ENCODE data around the gene DPAGT1.
"Not testable (repeated sequence)": the region's sequence is repeated elsewhere in the genome, so short reads cannot be mapped to it uniquely, and the experiment has no call there.

DPAGT1 gene

GRCh38 chr11:119115484-119116234 lies 14.0 kb upstream of the DPAGT1 start:
- peak; percentile 36 for DNase-seq

GRCh38 chr11:119114351-119114750 lies 12.7 kb upstream of the DPAGT1 start:
- no peak for DNase-seq

GRCh38 chr11:119113716-119114115 lies 12.1 kb upstream of the DPAGT1 start:
- DNase-seq: no peak

GRCh38 chr11:119112314-119113020 lies 10.8 kb upstream of the DPAGT1 start:
- no peak for DNase-seq

- no peak for DNase-seq
Observed at GRCh38 chr11:119111361-119111925, 9.8 kb upstream of the DPAGT1 start.

- DNase-seq: no peak
Observed at GRCh38 chr11:119110439-119110838, 8.8 kb upstream of the DPAGT1 start.

- DNase-seq: no peak
Observed at GRCh38 chr11:119109843-119110242, 8.2 kb upstream of the DPAGT1 start.

GRCh38 chr11:119108857-119109221 lies 7.2 kb upstream of the DPAGT1 start:
- no peak for DNase-seq

GRCh38 chr11:119108146-119108856 lies 6.6 kb upstream of the DPAGT1 start:
- DNase-seq: no peak

- no peak for DNase-seq
Observed at GRCh38 chr11:119107538-119108145, 6.0 kb upstream of the DPAGT1 start.

- DNase-seq: peak; percentile 93
Observed at GRCh38 chr11:119106564-119107537, 5.2 kb upstream of the DPAGT1 start, which contains the start of gene C2CD2L. Gene C2CD2L (plus strand): TSS chr11:119107344. CDS start chr11:119107742, 398 bp downstream.

- no peak for DNase-seq
Observed at GRCh38 chr11:119103793-119104192, 2.1 kb upstream of the DPAGT1 start.

- not testable (repeated sequence) for DNase-seq
Observed at GRCh38 chr11:119103161-119103664, 1.6 kb upstream of the DPAGT1 start.

- no peak for DNase-seq
Observed at GRCh38 chr11:119100994-119101758, 477 bp downstream of the DPAGT1 start.

- no peak for DNase-seq
Observed at GRCh38 chr11:119100246-119100970, 1.2 kb downstream of the DPAGT1 start.

- DNase-seq: no peak
Observed at GRCh38 chr11:119099711-119100110, 1.9 kb downstream of the DPAGT1 start.

GRCh38 chr11:119095066-119095880 lies 6.4 kb downstream of the DPAGT1 start:
- peak; percentile 99 for DNase-seq

- DNase-seq: no peak
Observed at GRCh38 chr11:119094816-119095065, 6.9 kb downstream of the DPAGT1 start.

Data from right forelimb (tissue), 1 donor.